Cardiac muscle cell (in vitro differentiated cells and primary cell): ENCODE data around the gene NOL11. TPM values are rescaled to one million over a fixed set of nuclear protein-coding genes. Genes with fewer than 3 reads are reported as not detected.
"Not testable (repeated sequence)": the region's sequence is repeated elsewhere in the genome, so short reads cannot be mapped to it uniquely, and the experiment has no call there.

ENCODE experiments used
- DNase-seq, 2 donors: peaks; one replicate each; pipeline versions ENCODE4 v3.0.0 to v3.0.0-alpha.2; 2010 to 2017; ENCODE audit warnings: low read depth in 1 of 2, low spot score in 1 of 2
- H3K27ac ChIP-seq: fragments of 200-600 bp; sonication (generic); 2 replicates; pipeline ENCODE4 v1.5.1; 2016
- H3K27me3 ChIP-seq: fragments of 200-600 bp; sonication (generic); 2 replicates; pipeline ENCODE4 v1.6.0; 2016; ENCODE audit warnings: control low read depth
- H3K36me3 ChIP-seq: fragments of 200-600 bp; sonication (generic); 2 replicates; pipeline ENCODE4 v1.5.1; 2016; ENCODE audit warnings: control low read depth
- H3K4me1 ChIP-seq: fragments of 200-600 bp; sonication (generic); 2 replicates; pipeline ENCODE4 v1.8.1; 2017; ENCODE audit warnings: low read depth, mild to moderate bottlenecking, mixed run types
- H3K4me3 ChIP-seq: fragments of 200-600 bp; sonication (generic); 2 replicates; pipeline ENCODE4 v1.5.1; 2016; ENCODE audit warnings: mild to moderate bottlenecking
- H3K9me3 ChIP-seq: fragments of 200-600 bp; sonication (generic); 2 replicates; pipeline ENCODE4 v1.5.1; 2017; ENCODE audit warnings: low read depth, mild to moderate bottlenecking, control low read depth
- CTCF ChIP-seq: IDR thresholded peaks from 2 replicates; pipeline ENCODE4 v1.5.1; 2012; ENCODE audit warnings: low read depth, mild to moderate bottlenecking, low read length
- polyA plus RNA-seq: library from polyadenylated mRNA; unstranded; fragments of >200 nt; fragmentation: Nextera tagmentation; extraction: Ambion mirVana; gene quantifications from 2 replicates; pipeline ENCODE4 v1.2.1, GENCODE V29; 2016
- total RNA-seq: library from RNA; depleted of rRNA; stranded (reverse); fragments of >200 nt; gene quantifications from 2 replicates; pipeline ENCODE4 v1.2.3, GENCODE V29; 2016

The NOL11 gene
- total and polyA plus RNA-seq, 2 experiments from 2014 or later = 25.0 to 46.3 TPM

GRCh38 chr17:67696347-67696746, 21.4 kb upstream of the NOL11 start:
- H3K36me3 ChIP-seq = no peaks in the 10 kb centered on the region
- no peaks in the 10 kb centered on the region for H3K4me1 ChIP-seq
- no peaks in the 10 kb centered on the region for H3K27me3 ChIP-seq
- no peaks in the 10 kb centered on the region for H3K9me3 ChIP-seq
- H3K27ac ChIP-seq = no peak overlapping the region
- H3K4me3 ChIP-seq = no peak overlapping the region
- TF ChIP-seq CTCF = no peak
- no peak for DNase-seq

GRCh38 chr17:67696853-67697498, 20.8 kb upstream of the NOL11 start:
- Histone ChIP-seq H3K4me1 (no peaks in the 10 kb centered on the region), H3K9me3 (no peaks in the 10 kb centered on the region), H3K27me3 (no peaks in the 10 kb centered on the region), H3K27ac (no peak overlapping the region), H3K36me3 (no peaks in the 10 kb centered on the region), H3K4me3 (no peak overlapping the region)
- TF ChIP-seq CTCF = no peak
- DNase-seq = no peak

- H3K9me3 ChIP-seq = no peaks in the 10 kb centered on the region
- no peaks in the 10 kb centered on the region for H3K27me3 ChIP-seq
- no peaks in the 10 kb centered on the region for H3K36me3 ChIP-seq
- H3K27ac ChIP-seq = no peak overlapping the region
- TF ChIP-seq CTCF = no peak
- H3K4me3 ChIP-seq = no peak overlapping the region
- DNase-seq = no peak
- no peaks in the 10 kb centered on the region for H3K4me1 ChIP-seq
These were observed 17.6 kb upstream of the NOL11 start for GRCh38 chr17:67700037-67700724.

GRCh38 chr17:67700725-67701119, 17.0 kb upstream of the NOL11 start:
- Histone ChIP-seq H3K9me3 (no peaks in the 10 kb centered on the region), H3K4me3 (no peak overlapping the region), H3K27ac (no peak overlapping the region), H3K27me3 (no peaks in the 10 kb centered on the region), H3K36me3 (no peaks in the 10 kb centered on the region), H3K4me1 (no peaks in the 10 kb centered on the region)
- TF ChIP-seq CTCF = no peak
- DNase-seq = no peak

- not testable (repeated sequence) for H3K9me3 ChIP-seq, H3K27me3 ChIP-seq, H3K36me3 ChIP-seq, H3K27ac ChIP-seq, DNase-seq, H3K4me1 ChIP-seq, H3K4me3 ChIP-seq
These were observed 14.9 kb upstream of the NOL11 start for GRCh38 chr17:67702861-67703260.

- no peak overlapping the region for H3K27ac ChIP-seq
- H3K4me1 ChIP-seq = no peaks in the 10 kb centered on the region
- no peaks in the 10 kb centered on the region for H3K27me3 ChIP-seq
- no peaks in the 10 kb centered on the region for H3K9me3 ChIP-seq
- DNase-seq = no peak
- H3K36me3 ChIP-seq = no peaks in the 10 kb centered on the region
- TF ChIP-seq CTCF = no peak
- no peak overlapping the region for H3K4me3 ChIP-seq
These were observed 10.3 kb upstream of the NOL11 start for GRCh38 chr17:67707442-67707841.
